Activated T-helper 9 cell treated with anti-CD3 and anti-CD28 coated beads, Interleukin-2, amount 50 U/mL, for 16 hours (primary cell): ENCODE results near the gene D2HGDH.
"Not testable (repeated sequence)": the region's sequence is repeated elsewhere in the genome, so short reads cannot be mapped to it uniquely, and the experiment has no call there.

ENCODE experiments used
- DNase-seq: peaks from one replicate; pipeline ENCODE4 v3.0.0-alpha.2; 2020; ENCODE audit warnings: low read depth

Gene D2HGDH

DNA sequence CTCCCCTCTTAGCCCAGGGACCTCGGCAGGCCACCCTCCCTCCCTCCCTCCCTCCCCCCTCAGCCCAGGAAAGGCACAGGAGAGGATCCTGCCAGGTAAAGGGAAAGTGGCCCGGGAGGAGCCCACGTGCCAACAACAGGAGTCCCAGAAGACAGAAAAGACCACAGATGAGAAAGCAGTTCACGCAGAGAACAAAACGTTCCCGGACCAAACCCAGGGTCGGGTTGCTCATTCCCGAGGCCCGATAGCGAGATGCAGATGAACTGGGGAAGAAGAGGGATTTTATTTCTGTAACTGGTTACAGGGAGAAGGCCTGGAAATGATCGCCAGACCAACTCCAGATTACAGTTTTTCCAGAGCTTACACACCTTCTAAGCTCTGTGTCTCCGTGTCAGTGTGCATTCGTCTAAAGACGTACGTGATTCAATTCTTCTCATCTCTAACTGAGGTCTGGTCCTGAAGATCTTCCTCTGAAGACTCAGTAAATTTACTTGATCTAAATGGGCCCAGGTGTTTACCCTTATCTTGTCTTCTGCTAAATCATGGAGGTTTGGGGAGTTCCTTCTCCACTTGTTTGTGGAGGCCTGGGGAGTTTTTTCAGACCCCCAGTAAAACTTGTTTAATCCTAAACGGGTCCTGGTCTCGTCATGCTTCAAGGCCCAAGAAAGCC, 73.8 kb downstream of the D2HGDH start:
- DNase-seq = no peak

DNA sequence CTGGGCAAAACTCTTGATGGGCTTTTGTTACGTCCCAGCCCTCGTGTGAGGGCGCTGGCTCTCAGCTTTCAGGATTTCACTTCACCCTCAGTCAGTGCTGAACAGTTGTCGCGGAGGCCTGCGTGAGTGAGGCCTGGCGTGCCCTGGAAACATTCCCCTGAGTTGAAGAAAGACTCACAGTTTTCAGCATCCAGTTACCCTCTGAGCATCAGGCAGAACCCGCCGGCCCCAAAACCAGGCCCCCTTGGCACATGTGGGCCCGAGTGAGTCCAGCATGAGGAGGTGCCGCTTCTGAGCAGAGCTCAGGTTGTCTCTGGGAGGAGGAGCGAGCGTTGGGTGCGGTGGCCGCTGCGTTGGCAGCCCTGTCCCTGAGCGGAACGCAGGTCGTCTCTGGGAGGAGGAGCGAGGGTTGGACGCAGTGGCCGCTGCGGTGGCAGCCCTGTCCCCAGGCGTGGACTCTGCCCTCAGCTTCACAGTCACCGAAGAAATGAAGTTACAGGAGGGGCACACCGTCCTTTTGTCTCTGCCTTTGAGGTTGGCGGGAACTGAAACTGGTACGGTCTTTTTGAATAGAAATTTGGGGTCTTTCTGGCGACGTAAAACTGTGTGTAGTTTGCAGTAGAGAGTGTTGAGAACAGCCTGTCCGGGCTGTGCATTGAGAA, 74.4 kb downstream of the D2HGDH start, which contains the start of gene NEU4:
Gene NEU4 (plus strand): TSS at position 473 of the 662 bp plus-strand sequence. CDS start 5,292 bp downstream, outside the sequence.
- no peak for DNase-seq

DNA sequence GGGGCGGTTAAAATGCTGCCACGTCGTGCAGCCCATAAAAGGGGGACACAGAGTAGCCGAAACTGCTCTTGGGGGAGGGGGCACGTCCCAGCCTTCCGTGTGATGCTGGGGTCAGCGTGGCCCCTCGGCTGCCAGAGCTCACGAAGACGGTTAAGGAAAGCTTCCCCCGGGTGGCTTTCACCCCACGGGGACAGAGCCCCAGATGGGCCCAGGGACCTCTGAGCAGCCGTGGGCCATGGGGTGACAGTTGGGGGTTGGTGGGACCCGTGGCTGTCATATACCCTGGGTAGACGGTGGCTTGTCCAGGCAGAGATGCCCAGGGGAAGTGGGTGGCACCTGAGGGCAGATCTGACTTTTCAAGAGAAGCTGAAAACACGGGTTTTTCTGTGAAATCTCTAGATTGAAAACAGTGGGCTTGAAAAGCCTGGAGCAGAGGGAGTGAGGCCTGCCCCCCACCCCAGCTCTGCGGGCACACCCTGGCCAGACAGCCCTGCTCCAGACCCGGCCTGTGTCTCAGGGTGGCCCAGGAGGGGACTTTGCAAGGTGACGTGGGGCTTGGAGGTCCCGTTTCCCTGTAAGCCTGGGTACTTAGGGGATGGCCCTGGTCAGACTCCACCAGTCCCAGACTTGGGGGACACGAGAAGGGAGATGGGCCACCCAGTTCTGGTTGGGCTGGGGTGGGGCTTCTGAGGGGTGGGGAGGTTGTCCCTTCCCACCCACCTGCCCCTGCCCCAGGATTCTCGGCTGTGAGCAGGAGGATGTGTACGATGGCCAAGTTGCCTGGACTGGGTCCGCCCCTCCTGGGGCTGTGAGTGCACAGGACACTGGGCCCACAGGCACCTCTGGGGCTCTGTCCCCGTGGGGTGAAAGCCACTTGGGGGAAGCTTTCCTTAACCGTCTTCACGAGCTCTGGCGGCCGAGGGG, 75.2 kb downstream of the D2HGDH start:
- no peak for DNase-seq

DNA sequence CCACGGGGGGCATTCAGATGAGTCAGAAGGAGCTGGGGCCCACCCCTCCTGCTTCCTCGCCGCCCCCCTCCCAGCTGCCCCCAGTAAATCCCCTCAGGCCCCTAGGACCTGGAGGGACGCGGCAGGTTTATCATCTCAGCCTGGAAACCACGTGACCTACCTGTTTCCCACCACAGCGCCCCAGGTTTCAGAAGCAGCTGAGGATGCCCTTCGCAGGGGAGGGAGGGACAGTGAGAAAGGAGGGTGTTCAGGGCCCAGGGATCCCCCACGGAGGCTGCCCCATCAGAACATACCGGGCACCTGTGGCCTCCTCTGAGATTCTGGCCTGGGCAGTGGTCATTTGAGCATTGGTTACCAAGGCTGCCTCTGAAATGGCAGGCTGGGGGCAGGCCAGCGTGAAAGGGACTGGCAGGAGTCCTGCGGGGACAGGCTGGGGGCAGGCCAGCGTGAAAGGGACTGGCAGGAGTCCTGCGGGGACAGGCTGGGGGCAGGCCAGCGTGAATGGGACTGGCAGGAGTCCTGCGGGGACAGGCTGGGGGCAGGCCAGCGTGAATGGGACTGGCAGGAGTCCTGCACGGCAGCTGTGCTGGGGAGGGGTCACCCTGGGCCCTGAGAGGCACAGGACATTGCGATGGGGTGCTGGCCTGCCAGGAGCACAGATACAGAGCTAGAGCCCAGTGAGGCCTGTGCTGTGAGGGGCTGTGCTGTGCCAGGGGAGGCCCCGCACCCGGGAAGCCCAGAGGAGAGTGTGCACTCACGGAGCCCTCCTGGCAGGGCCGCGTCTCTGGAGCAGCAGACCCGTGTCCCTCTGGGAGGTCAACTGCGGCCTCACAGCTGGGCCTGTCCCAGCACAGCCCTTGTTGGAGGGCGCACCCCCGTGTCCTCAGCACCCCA, 76.1 kb downstream of the D2HGDH start:
- DNase-seq = no peak

DNA sequence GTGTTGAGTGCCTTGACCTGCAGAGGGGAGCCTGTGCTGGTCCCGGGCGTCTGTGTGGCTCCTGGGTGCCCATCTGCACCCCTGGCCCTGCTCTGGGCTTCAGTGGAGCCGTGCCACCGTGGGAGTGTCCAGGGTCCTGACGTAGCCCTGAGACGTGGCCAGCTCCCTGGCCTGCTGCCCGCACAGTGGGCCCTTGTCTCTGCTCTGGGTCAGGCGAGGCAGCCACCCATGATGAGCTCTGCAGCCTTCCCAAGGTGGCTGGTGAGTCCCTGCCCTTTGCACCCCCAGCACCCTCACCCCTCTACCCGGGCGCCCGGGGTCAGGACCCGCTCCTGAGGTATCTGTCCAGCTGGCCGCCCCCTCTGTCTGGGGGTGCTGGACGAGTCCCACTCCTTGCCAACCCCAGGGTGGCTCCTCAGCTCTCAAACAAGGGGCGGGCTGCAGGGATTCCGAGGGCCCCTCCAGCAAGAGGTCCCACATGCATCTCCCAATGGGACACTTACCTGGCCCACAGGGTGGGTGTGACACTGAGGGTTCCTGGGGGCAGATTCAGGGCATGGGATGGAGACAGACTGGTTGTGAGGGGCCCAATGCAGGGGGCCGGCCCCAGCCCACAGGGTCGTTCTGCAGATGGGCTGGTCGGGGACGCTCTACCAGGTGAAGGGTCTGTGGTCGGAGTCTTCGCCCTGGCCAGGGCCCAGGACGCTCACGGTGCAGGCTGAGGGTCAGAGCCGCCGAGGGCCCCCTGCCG, 76.9 kb downstream of the D2HGDH start:
- DNase-seq = no peak

DNA sequence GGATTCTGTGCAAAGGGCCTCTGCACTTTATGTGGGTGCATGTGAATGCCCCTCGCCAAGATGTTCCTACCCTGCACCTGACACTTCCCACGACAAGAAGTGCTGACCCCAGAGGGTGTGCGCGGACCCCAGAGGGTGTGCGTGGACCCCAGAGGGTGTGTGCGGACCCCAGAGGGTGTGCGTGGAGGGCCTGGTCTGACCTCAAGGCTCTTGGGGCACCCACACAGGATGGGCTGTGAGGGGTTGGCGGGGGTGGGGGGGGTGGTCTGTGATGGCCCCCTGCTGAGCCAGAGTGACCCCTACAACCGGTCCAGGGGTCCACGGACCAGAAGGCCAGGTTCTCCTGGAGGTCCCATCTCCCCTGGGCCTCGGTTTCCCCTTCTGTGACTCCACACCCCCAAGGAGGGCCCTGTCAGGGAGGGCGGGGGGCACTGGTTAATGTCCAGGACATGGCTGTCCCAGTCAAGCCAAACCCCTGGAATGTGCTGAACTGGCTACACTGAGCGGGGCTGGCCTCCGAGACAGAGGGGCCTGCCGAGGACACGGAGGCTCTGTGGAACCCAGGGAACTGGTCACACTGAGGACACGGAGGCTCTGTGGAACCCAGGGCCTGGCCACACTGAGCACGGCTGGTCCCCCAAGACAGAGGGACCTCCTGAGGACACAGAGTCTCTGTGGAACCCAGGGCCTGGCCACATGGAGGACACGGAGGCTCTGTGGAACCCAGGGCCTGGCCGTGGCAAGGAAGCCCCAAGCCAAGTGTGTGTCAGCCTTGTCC, 77.7 kb downstream of the D2HGDH start:
- no peak for DNase-seq

DNA sequence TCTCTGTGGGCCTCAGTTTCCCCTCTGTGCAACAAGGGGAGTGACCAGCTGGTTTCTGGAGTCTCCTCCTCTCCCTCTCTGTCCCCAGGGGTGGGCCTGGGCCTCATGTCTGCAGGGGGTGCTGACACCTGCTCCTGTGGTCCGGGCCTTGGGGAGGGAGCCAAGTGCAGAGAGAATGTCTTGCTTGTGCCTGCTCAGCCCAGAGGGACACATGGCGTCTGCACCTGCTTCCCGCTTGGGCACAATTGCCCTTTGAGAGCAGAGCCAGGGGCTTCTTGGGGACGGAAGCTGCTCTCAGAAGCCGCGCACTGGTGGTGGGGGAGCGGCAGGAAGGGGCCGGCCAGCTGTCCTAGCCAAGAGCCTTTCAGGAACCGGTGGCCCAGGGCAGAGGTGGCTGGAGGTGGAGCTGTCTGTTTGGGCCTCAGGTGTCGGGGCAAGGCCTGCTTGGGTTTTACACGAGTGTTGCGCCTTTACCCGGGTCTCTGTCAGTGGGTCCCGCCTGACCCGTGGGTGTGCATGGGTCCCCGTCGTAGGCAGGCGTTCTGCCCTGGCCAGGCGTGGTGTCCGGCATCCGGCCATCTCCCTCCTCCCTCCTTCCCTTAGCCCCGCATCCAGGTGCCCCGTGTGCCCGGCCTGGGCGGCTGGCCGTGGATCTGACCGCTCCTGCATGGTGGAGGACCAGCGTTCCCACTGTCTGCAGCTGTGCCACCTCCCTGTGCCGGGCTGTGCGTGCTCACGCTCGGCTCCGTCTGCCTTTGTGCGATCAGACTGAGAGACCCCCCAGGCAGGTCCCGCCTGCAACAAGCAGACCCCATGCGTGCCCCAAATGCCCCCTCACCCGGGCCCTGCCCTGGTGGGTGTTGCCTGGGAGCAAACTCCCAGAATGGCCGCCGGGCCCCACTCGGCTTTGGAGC, 78.6 kb downstream of the D2HGDH start:
- DNase-seq = no peak

DNA sequence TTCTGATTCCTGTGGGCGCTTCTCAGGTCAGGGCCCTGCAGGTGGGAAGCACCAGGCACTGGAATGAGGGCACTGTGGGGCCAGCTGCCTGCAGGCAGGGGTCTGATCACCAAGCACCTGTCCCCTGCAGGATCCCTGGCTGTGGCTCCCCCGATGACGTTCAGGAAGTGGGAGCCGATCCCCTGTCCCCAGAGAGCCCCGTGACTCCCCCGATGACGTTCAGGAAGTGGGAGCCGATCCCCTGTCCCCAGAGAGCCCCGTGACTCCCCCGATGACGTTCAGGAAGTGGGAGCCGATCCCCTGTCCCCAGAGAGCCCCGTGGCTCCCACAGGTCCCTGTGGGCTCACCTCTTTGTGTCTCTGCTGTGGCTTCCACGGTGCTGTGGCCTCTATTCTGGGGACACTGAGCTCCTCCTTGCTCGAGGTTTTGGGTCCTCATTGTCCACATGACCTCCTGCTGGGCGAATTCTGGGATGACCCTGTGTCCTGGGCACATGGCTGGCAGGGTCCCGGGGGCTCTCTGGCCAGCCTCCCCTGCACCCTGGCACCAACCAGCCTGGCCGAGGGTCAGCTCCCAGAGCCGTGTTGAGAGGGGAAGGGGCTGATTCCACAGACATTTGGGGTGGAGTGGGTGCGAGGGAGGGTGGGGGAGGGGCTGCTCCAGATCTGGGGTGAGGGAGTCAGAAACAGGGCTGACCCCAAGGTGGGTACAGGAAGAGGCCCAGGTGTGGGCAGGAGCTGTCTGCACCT, 79.4 kb downstream of the D2HGDH start:
- no peak for DNase-seq

DNA sequence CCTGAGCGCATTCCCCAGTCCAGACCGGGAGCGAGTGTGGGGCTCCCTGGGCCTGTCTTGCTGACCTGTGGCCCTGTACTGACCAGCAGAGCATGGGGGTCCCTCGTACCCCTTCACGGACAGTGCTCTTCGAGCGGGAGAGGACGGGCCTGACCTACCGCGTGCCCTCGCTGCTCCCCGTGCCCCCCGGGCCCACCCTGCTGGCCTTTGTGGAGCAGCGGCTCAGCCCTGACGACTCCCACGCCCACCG, 79.9 kb downstream of the D2HGDH start:
- DNase-seq = no peak

DNA sequence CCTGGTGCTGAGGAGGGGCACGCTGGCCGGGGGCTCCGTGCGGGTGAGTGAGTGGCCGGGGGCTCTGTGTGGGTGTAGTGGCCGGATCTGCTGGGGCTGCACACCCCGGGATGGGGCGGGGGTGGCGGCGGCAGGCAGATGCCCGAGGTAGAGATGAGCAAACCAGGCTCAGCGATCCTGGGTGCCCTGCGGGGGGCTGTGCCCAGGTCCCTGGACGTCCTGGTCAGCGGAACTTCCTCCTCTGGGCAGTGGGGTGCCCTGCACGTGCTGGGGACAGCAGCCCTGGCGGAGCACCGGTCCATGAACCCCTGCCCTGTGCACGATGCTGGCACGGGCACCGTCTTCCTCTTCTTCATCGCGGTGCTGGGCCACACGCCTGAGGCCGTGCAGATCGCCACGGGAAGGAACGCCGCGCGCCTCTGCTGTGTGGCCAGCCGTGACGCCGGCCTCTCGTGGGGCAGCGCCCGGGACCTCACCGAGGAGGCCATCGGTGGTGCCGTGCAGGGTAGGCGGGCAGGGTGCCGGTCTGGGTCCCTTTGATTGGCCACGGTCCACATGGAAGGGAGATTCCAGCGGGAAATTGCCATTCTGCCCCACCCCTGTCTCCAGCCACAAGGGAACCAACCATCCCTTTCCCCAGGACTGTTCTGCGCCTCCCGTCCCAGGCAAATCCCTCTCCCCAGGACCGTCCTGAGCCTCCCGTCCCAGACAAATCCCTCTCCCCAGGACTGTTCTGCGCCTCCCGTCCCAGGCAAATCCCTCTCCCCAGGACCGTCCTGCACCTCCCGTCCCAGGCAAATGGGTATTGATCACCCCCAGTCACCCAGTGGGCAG, 80.4 kb downstream of the D2HGDH start:
- DNase-seq = no peak

DNA sequence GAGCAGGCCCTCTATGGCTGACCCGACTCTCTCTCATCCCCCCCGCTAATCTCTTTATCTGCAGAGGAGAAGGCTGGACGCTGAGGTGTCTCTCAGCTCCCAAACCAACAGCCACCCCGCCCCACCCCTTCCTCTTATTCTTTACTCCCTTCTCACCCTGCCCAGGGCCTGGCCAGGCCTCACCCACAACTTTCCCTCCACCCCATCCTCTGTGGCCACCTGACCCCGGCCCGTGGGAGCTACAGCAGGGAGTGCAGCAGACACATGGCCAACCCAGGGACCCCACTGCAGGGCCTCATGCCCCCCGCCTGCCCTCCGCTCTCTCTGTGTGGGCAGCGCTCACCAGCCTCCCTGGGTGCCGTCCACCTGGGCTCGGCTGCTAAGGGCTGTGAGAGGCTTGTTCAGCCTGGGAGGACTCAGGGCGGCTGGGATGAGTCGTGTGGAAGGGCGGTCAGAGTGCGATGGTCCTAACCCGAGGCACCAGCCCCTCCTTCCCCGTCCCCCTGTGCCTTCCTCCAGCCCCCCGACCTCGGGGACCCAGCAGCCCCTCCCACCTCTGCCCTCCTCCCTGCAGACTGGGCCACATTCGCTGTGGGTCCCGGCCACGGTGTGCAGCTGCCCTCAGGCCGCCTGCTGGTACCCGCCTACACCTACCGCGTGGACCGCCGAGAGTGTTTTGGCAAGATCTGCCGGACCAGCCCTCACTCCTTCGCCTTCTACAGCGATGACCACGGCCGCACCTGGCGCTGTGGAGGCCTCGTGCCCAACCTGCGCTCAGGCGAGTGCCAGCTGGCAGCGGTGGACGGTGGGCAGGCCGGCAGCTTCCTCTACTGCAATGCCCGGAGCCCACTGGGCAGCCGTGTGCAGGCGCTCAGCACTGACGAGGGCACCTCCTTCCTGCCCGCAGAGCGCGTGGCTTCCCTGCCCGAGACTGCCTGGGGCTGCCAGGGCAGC, 81.3 kb downstream of the D2HGDH start:
- DNase-seq = no peak

DNA sequence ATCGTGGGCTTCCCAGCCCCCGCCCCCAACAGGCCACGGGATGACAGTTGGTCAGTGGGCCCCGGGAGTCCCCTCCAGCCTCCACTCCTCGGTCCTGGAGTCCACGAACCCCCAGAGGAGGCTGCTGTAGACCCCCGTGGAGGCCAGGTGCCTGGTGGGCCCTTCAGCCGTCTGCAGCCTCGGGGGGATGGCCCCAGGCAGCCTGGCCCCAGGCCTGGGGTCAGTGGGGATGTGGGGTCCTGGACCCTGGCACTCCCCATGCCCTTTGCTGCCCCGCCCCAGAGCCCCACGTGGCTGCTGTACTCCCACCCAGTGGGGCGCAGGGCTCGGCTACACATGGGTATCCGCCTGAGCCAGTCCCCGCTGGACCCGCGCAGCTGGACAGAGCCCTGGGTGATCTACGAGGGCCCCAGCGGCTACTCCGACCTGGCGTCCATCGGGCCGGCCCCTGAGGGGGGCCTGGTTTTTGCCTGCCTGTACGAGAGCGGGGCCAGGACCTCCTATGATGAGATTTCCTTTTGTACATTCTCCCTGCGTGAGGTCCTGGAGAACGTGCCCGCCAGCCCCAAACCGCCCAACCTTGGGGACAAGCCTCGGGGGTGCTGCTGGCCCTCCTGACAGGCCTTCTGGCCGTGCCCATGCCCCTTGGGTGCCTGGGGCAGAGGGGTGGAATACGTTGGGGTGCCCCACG, 82.1 kb downstream of the D2HGDH start:
- DNase-seq = no peak

DNA sequence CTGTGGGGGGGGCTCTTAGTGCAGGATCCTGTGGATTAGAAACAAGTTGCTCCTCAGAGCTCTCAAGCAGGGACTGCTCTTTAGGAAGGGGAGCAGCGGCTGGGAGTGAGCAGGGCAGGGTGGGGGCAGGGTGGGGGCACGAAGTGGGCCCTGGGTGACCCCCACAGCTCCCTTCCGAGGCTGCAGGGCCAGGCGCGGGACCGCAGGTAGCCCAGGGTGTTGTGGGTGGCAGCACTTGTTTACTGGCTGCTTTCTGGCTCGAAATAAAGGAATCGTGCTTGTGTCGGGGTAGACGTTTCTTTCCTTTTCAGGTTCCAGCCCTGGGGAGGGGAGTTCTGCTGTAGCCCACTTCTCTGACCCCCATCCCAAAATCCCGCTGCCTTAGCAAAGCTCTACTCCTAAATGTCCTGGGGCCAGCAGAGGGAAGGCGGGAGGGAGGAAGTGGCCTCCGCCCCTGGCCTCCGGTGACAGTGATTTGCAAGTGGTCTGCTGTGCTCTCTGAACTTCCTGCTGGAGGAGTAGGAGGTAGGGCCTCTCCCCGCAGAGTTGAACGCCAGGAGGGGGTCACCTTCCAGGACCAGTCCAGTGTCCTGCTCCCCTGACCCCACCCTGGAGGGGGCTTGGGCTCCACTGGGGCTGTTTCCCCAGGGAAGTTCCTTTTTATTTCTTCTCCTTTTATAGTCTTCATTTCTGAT, 82.8 kb downstream of the D2HGDH start:
- DNase-seq = no peak

DNA sequence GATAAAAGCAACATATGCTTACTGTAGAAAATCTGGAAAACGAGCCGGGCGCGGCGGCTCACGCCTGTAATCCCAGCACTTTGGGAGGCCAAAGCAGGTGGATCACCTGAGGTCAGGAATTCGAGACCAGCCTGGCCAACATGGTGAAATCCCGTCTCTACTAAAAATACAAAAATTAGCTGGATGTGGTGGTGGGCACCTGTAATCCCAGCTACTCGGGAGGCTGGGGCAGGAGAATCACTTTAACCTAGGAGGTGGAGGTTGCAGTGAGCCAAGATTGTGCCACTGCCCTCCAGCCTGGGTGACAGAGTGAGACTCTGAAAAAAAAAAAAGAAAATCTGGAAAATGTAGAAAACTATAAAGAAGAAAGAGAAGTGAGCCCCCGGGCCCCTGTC, 83.4 kb downstream of the D2HGDH start:
- DNase-seq = not testable (repeated sequence)
